Motor neuron (in vitro differentiated cells): ENCODE results near the gene CAPRIN1. TPM values are rescaled to one million over a fixed set of nuclear protein-coding genes. Genes with fewer than 3 reads are reported as not detected.
"Not testable (repeated sequence)": the region's sequence is repeated elsewhere in the genome, so short reads cannot be mapped to it uniquely, and the experiment has no call there.

Experiments used
- ATAC-seq, 8 experiments: fragments of 200-7000 bp; cut with Tn5 transposase; replicated peaks in 6 of 8; 2 replicates each; pipeline ENCODE4 v1.8.0; 2021; ENCODE audit warnings: mild to moderate bottlenecking in 8 of 8, moderate library complexity in 8 of 8
- H3K27ac ChIP-seq, 2 donors: fragments of 250-450 bp; sonication (Bioruptor Pico); 2 replicates each; pipeline ENCODE4 v1.9.0; 2021; ENCODE audit warnings: antibody characterized with exemption in 2 of 2, mild to moderate bottlenecking in 2 of 2, moderate library complexity in 1 of 2
- H3K4me1 ChIP-seq, 2 donors: fragments of 250-450 bp; sonication (Bioruptor Pico); replicated peaks in 1 of 2; 2 replicates each; pipeline ENCODE4 v1.6.1; 2021; ENCODE audit warnings: antibody characterized with exemption in 2 of 2, mild to moderate bottlenecking in 2 of 2, moderate library complexity in 1 of 2
- H3K4me3 ChIP-seq, 5 donors: fragments of 250-450 bp; sonication (Bioruptor Pico); 2 replicates each; pipeline ENCODE4 v1.9.0; 2021; ENCODE audit warnings: antibody characterized with exemption in 5 of 5, mild to moderate bottlenecking in 5 of 5, moderate library complexity in 4 of 5
- WGBS, 10 experiments: fragments of 450-650 bp; shearing (Covaris generic); methylation state at CpG; one replicate each; pipeline ENCODE4 v1.0.0; 2022; 5-methylcytosine and 5-hydroxymethylcytosine counted together
- in situ Hi-C, 9 experiments: fragments of 400-800 bp; cut with MboI; loops; one replicate each; pipeline ENCODE4 v1.15.0; 2021; ENCODE audit warnings: low sequenced_read_pairs in 9 of 9, low pct_unique_long_range_greater_than_20kb in 2 of 9; ENCODE audit not compliant: unreplicated experiment in 9 of 9
- total RNA-seq, 8 experiments: library from RNA; unstranded; fragments of 300-600 nt; gene quantifications; 2 replicates each; pipeline versions ENCODE4 v1.2.3 to v1.2.4, GENCODE V29; 2022

The CAPRIN1 gene
- total RNA-seq, 8 experiments from 2014 or later = 181 to 382 (median 230) TPM

DNA sequence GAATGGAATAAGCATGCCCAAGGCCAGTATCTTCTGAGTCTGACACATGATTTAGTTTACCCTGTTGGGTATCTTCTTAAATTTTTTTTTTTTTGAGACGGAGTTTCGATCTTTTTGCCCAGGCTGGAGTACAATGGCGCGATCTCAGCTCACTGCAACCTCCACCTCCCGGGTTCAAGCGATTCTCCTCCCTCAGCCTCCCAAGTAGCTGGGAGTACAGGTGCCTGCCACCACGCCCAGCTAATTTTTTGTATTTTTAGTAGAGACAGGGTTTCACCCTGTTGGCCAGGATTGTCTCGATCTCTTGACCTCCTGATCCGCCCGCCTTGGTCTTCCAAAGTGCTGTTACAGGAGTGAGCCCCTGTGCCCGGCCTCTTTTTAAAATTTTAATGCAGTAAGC is 2.8 kb downstream of the CAPRIN1 start:
- WGBS, 10 experiments = 58 to 92% (median 79%) methylated on average over 1 to 11 of the region's 11 CpGs; no CpG with 5 or more reads in 2 of the 10 experiments
- Histone ChIP-seq H3K4me3 (peak overlapping the region; percentile 85 to 96 (median 91)), H3K4me1 (peaks cover 15 to 35% of the 10 kb centered on the region in 2 donors)
- H3K27ac ChIP-seq, ATAC-seq, in situ Hi-C loops: not testable (repeated sequence)

DNA sequence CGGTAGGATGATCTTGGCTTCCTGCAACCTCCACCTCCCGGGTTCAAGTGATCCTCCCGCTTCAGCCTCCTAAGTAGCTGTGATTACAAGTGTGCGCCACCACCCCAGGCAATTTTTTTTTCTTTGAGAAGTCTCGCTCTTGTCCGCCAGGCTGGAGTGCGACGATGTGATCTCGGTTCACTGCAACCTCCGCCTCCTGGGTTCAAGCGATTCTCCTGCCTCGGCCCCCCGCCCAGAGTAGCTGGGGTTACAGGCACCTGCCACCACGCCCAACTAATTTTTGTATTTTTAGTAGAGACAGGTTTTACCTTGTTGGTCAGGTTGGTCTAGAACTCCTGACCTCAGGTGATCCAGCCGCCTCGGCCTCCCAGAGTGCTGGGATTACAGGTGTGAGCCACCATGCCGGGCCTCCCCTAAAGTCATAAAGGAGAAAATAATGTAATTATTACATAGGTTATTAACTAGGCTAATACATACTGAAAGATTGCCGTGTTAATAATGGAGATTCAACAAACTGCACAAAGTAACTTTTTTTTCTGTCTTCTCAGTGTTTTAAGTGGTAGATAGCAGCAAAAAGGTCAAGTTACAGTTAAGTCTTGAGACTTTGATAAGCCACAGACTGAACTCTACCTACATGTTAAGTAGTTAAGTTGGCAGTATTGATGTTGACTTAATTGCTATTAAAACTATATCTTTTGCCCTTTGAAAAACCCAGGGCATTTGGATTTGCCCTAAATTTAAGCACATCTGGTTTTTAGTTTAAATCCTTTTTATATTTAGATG is 3.9 kb downstream of the CAPRIN1 start:
- H3K4me1 ChIP-seq = peaks cover 11 to 31% of the 10 kb centered on the region in 2 donors
- 63 to 100% (median 89%) methylated on average over 1 to 10 of the region's 18 CpGs; no CpG with 5 or more reads in 1 of the 10 experiments for WGBS, 10 experiments
- ATAC-seq = no peak
- peak overlapping the region in 1 of 5 donors; percentile 1 for H3K4me3 ChIP-seq
- in situ Hi-C loops = no loop called here
- H3K27ac ChIP-seq = no peak overlapping the region

DNA sequence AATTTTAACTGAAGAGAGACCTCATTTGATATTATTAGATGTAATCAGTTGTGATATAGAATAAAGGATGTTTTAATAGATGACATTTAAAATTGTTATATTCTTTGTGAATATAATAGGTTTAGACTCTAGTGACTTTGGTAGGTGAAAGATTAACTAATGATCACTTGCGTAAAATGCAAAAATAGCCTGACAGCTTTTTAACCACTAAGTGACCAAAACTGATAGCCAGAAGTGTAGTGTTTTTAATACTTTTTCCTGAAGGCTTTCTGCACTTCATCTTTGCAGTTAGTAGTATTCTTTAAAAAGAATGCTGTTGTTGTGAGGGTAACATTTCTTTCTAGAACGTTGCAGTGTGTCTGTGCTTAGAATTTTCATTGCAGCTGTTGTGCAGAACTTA is 5.1 kb downstream of the CAPRIN1 start:
- H3K27ac ChIP-seq = no peak overlapping the region
- WGBS, 10 experiments = 20 to 62% (median 47%) methylated on average over 1 to 2 of the region's 2 CpGs; no CpG with 5 or more reads in 2 of the 10 experiments

DNA sequence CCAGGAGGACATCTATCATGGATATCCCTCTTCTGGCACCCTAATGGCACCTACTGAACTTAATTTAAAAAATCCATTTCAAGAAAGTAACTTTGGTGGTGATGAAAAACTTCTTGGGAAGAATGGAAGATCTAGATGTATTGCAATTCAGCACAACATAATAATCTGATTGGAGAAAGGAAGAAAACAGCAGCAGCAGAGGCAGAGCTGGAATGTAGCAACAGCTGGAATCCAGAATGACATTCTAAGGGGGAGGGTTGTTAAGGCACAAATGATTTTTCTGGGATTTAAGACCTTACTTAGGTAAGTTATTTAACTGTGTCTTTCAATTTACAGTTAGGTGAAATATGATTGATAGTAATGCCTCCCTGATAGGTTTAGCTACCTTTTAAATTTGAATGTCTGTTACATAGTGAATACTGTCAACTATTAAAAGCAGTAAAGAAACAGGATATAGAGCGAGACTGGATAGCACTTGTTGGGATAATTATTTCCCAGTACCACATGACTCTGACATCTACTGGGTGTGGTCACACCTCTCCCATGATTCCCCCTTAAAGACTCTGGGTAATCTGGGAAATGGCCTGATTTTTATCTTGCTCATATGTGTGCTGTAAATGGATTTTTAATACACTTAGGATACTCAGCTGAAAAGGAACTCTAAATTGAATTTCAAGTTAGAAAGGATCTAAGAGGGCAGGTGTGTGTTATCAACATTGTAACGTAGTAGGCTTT is 11.7 kb downstream of the CAPRIN1 start:
- peaks cover 0 to 2% of the 10 kb centered on the region in 2 donors for H3K4me1 ChIP-seq
- no peak overlapping the region for H3K4me3 ChIP-seq
- WGBS, 10 experiments = 20 to 100% (median 95%) methylated on average over 1 of the region's 2 CpGs; no CpG with 5 or more reads in 4 of the 10 experiments
- ATAC-seq = peak in 3 of 8 experiments; percentile 23 to 60 (median 30)
- H3K27ac ChIP-seq = no peak overlapping the region
- in situ Hi-C loops = no loop called here

More for the DNA sequence above, 5.1 kb downstream of the CAPRIN1 start:
- Histone ChIP-seq H3K4me1 (peaks cover 6 to 27% of the 10 kb centered on the region in 2 donors), H3K4me3 (peak overlapping the region in 1 of 5 donors; percentile 4)
- no peak for ATAC-seq
- in situ Hi-C loops = no loop called here

DNA sequence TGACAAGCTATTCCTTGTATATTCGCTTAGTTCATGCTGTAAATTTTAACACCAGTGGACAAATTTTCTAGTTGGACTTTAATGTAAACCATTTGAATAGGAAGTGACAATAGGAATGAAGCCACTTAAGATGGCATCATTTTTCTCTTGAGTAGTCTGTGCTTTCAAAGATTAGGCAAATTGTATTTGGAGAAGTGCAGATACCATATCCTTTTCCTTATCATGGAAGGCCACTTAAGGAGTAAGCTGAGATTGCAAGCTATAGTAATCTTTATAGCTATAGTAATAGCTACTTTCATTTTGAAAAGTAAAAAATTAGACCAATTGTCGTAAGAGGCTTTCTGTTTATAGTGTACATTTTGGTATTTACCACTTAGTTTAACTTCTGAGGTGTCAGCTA is 12.8 kb downstream of the CAPRIN1 start:
- no peak for ATAC-seq
- Histone ChIP-seq H3K4me1 (peaks cover 0 to 2% of the 10 kb centered on the region in 2 donors), H3K27ac (no peak overlapping the region), H3K4me3 (no peak overlapping the region)
- 80 to 100% (median 100%) methylated on average over 1 to 2 of the region's 2 CpGs; no CpG with 5 or more reads in 1 of the 10 experiments for WGBS, 10 experiments
- in situ Hi-C loops = no loop called here

DNA sequence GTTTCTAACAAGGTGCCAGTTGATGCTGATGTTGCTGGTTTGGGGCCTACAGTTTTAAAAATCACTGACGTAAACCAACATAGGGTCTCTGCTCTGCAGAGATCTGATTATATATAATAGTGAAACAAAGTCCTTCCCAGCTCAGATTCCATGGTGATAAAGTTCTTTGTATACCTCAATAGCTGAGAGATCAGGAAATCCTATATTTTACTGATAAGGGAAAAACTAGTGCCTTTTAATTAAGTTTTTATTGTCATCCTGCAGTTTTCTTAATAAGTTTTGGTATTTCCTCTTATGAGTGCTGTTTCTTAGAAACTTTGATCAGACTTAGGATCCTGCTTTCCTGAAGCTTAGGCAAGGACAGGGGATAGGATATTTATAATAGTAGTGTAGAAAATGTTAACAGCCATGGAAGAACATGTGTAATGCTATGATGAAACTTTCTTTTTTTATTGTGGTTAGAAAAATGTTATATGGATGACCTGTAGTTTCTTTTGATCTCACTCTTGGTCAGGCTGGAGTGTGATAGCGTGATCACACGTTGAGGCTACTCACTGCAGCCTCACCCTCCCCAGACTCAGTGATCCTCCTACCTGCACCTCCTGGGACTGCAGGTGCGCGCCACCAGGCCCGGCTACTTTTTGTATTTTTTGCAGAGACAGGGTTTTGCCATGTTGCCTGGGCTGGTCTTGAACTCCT is 14.1 kb downstream of the CAPRIN1 start:
- H3K27ac ChIP-seq = no peak overlapping the region
- ATAC-seq = no peak
- WGBS, 10 experiments = 92 to 100% (median 95%) methylated on average over 1 to 6 of the region's 6 CpGs; no CpG with 5 or more reads in 3 of the 10 experiments

DNA sequence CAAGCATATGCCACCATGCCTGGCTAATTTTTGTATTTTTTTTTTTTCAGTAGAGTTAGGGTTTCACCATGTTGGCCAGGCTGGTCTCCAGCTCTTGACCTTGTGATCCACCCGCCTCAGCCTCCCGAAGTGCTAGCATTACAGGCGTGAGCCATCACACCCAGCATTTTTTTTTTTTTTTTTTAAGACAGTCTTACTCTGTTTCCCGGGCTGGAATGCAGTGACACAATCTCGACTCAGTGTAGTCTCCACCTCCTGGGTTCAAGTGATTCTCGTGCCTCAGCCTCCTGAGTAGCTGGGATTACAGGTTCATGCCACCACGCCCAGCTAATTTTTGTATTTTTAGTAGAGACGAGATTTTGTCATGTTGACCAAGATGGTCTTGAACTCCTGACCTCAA is 15.2 kb downstream of the CAPRIN1 start:
- WGBS, 10 experiments = 67 to 100% (median 82%) methylated on average over 3 to 8 of the region's 8 CpGs; no CpG with 5 or more reads in 5 of the 10 experiments
- in situ Hi-C loops, ATAC-seq: not testable (repeated sequence)

More for the DNA sequence above, 14.1 kb downstream of the CAPRIN1 start:
- Histone ChIP-seq H3K4me1 (peaks cover 0 to 2% of the 10 kb centered on the region in 2 donors), H3K4me3 (no peak overlapping the region)
- in situ Hi-C loops = no loop called here

DNA sequence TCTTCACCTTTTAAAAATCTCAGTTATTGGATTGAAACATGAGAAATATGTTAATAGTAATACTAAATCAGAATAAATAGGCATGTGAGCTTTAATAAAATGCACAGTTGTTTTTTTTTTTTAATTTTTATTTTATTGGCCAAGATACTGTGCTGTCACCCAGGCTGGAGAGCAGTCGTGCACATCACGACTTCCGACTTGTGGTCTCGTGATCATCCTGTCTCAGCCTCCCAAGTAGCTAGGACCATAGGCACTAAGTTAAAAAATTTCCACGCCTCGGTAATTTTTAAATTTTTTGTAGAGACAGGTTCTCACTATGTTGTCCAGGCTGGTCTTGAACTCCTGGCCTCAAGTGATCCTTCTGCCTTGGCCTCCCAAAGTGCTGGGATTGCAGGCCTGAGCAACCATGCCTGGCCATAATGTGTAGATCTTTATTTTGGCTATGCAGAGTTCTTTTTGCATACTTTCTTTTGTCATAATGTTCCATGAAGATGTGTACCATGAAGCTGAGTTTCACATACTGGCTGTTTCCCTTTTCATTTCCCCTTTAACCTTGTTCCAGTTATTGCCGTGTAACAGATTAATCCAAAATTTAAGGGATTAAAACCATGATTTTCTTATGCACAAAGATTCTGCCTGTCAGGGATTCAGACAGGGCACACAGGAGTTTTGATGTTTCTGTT is 16.0 kb downstream of the CAPRIN1 start:
- 80 to 100% (median 93%) methylated on average over 1 to 7 of the region's 7 CpGs for WGBS, 10 experiments
- Histone ChIP-seq H3K27ac (no peak overlapping the region), H3K4me1 (peaks cover 0 to 2% of the 10 kb centered on the region in 2 donors), H3K4me3 (no peak overlapping the region)
- no peak for ATAC-seq
- in situ Hi-C loops = no loop called here

More for the DNA sequence above, 15.2 kb downstream of the CAPRIN1 start:
- not testable (repeated sequence) for H3K4me3 ChIP-seq, H3K27ac ChIP-seq, H3K4me1 ChIP-seq

DNA sequence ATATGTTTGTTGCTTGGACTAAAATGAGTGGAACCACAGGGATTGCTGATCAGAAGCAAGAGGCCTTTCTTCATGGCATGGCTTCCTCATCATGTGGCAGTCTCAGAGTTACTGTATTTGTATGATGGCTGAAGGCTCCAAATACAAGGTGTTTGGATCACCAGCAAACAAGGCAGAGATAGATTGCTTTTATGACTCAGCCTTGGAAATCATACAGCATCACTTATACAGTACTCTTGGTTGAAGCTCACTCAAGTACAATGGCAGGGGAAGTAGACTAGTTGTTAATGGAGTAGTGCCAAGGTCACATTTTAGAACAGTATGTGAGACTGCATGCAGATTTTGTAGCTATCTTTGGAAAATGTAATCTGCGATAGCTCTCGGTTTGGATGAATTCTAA is 16.6 kb downstream of the CAPRIN1 start:
- no peak overlapping the region for H3K27ac ChIP-seq
- H3K4me3 ChIP-seq = no peak overlapping the region
- WGBS, 10 experiments = 44 to 100% (median 77%) methylated on average over 2 of the region's 2 CpGs; no CpG with 5 or more reads in 6 of the 10 experiments
- H3K4me1 ChIP-seq = peaks cover 0 to 2% of the 10 kb centered on the region in 2 donors
- in situ Hi-C loops = no loop called here
- ATAC-seq = peak in 7 of 8 experiments; percentile 10 to 82 (median 50)

DNA sequence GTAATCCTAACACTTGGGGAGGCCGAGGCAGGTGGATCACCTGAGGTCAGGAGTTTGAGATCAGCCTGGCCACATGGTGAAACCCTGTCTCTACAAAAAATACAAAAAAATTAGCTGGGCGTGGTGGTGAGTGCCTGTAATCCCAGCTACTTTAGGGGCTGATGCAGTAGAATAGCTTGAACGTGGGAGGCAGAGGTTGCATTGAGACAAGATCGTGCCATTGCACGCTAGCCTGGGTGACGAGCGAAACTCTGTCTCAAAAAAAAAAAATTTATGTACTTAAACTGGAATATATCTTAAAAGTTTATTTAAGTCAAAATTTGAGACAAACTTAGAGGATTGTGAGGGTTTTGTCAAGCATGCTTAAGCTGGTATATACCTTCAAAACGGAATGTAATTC is 19.8 kb downstream of the CAPRIN1 start:
- H3K27ac ChIP-seq, H3K4me3 ChIP-seq, H3K4me1 ChIP-seq, ATAC-seq, in situ Hi-C loops: not testable (repeated sequence)
- WGBS, 10 experiments = 60 to 98% (median 94%) methylated on average over 1 to 8 of the region's 8 CpGs; no CpG with 5 or more reads in 1 of the 10 experiments

DNA sequence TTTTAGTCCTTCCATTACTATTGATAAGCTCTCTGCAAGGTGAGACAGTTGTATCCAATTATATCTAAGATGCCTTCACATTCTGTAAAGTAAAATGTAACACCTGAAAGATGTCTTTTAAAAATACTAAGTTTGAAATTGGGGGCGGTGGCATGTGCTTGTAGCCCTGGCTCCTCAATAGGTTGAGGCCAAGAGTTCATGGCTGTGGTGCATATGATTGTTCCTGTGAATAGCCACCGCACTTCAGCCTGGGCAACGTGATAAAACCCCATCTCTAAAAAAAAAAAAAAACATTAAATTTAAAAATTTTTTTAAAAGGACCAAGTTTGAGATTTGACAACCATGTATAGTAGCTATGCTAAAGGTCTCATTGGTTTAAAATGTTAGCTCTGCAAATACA is 20.5 kb downstream of the CAPRIN1 start:
- Histone ChIP-seq H3K4me3 (no peak overlapping the region), H3K27ac (no peak overlapping the region), H3K4me1 (peaks cover 0 to 2% of the 10 kb centered on the region in 2 donors)
- ATAC-seq = no peak
- 60 to 100% (median 93%) methylated on average over 1 to 3 of the region's 3 CpGs; no CpG with 5 or more reads in 2 of the 10 experiments for WGBS, 10 experiments
- in situ Hi-C loops = no loop called here

DNA sequence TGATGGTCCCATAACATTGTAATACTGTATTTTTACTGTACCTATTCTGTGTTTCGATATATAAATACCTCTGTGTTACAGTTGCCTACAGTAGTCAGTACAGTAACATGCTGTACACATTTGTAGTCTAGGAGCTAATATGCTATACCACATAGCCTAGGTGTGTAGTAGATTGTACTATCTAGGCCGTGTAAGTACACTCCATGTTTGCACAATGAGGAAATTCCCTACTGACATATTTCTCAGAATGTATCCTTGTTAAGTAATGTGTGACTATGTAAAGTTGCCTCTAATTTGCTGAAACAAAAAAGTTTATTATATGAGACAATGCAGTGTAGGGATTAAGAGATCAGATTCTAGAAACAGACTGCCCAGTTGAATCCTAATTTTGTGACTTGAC is 21.3 kb downstream of the CAPRIN1 start:
- no peak for ATAC-seq
- WGBS, 10 experiments = 84 to 100% (median 100%) methylated on average over 1 to 2 of the region's 2 CpGs; no CpG with 5 or more reads in 3 of the 10 experiments
- in situ Hi-C loops = no loop called here
- no peak overlapping the region for H3K27ac ChIP-seq
- H3K4me1 ChIP-seq = peaks cover 0 to 2% of the 10 kb centered on the region in 2 donors
- H3K4me3 ChIP-seq = no peak overlapping the region
